Germinal center (tissue), 1 donor: ENCODE data around the gene B4GALT4.
"Not testable (repeated sequence)": the region's sequence is repeated elsewhere in the genome, so short reads cannot be mapped to it uniquely, and the experiment has no call there.

Source experiments
- DNase-seq: peaks from one replicate; pipeline ENCODE4 v3.0.0; 2012; ENCODE audit warnings: mixed read lengths, low spot score

Gene B4GALT4

GRCh38 chr3:119195911-119196310 lies 44.8 kb downstream of the B4GALT4 start:
- no peak for DNase-seq

DNA sequence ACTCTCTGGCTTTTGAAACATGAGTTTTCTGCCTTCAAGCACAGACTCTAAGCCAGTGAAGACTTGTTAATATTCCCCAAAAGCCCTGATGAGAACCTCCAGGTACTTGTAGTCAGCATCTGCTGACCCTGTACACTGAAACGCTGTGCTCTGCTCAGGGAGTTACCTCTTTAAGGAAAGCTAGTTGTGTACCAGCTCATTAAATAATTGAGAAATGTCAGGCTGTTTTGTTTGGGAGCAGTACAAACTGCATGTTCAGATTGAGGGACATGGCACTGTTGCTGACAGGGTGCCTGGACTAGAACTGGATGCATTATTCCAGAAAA lies 45.6 kb downstream of the B4GALT4 start:
- DNase-seq: no peak

GRCh38 chr3:119194237-119195150 lies 46.2 kb downstream of the B4GALT4 start:
- DNase-seq: no peak

GRCh38 chr3:119191800-119192199 lies 48.9 kb downstream of the B4GALT4 start:
- DNase-seq: no peak

DNA sequence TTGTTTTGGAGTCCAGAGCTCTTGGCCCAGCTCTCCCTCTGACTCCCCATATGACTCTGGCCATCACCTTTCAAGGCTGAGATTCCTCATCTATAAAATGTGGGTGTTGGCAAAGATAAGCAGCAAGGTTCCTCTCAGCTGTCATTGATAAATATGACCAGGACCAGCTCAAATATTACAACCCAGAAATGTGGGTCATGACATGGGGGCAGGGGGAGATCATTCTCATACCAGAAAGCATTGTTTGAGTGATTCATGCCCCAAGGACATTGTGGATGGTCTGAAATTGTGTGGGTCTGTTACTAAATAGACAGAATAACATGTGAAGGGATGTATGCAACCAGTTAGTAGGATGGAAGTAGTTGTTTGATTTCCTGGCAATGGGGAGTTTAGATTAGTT lies 53.4 kb downstream of the B4GALT4 start:
- no peak for DNase-seq

DNA sequence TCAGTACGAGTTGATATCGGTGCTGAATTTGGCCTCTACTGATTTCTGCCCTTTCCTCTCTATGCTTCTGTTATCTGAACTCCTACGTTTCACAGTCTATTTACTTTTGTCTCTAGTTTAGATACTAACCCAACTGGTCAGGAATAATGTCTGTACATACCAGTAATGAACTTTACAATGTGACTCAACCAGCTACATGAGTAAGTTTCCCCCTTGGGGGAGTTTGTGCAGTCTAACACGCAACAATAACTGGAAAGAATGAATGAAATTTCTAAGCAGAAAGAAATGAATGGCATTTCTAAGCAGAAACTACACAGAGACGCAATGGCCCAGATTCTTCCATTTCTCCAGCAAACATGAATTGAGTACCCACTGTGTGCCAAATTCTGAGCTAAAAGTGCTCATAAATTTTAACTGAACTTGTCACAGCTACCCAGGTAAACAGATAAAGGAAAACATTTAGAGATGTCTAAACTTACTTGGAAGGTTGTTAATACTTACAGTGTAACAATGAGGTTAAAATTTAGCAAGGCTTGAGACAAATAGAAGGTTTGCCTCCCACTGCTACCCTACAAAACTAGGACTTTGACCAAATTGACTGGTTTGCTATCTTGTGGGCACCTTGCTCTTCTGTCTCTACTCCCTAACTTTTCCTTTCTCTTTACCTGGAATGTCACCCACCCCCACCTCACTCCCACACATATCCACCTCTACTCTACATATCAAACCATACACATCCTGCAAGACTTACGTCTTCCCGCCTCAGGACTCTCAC lies 55.7 kb downstream of the B4GALT4 start:
- no peak for DNase-seq

DNA sequence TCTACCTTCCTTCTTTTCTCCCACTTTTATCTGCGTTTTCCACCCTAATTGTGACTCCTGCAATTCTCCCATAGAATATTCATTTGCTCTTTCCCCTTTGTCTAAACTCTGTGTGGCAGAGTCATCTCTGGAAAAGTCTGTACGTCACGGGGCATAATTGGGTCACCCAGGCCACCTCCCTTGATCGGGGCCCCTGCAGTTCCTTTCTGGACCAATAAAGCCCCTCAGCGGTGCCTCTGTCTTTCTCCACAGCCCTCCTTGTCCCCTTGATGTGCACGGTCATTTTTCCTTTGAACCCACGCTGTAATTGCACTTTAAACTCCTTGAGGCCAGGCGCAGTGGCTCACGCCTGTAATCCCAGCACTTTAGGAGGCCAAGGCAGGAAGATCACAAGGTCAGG lies 56.6 kb downstream of the B4GALT4 start:
- DNase-seq: no peak

GRCh38 chr3:119181765-119182164 lies 58.9 kb downstream of the B4GALT4 start:
- DNase-seq: no peak

GRCh38 chr3:119177321-119177720 lies 63.4 kb downstream of the B4GALT4 start:
- DNase-seq: no peak

DNA sequence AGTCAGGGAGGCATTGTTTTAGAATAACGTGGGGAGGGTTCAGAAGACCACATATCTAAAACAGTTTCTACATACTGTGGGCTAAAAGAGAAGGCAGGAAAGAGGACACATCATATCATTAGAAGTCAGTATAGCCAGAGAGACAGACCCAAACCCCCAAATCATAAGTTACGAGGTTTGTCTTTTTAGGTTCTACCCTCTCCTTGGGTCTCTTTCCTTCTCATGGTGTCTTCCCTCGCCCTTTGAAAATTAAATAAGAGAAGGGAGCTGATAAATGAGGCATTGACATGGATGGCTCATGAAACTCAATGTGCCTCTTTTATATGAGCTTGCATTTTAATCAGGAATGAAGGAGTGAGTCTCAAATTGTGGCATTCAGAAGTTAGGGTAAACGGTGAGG lies 63.9 kb downstream of the B4GALT4 start:
- no peak for DNase-seq

GRCh38 chr3:119175872-119176756 lies 64.6 kb downstream of the B4GALT4 start:
- DNase-seq: no peak

- DNase-seq: no peak
These were observed 67.4 kb downstream of the B4GALT4 start, which contains the start of gene UPK1B for GRCh38 chr3:119173325-119173724. Gene UPK1B (plus strand): TSS chr3:119173598. CDS start chr3:119186742, 13,144 bp downstream.

- no peak for DNase-seq
These were observed 69.9 kb downstream of the B4GALT4 start for GRCh38 chr3:119170821-119171220.

- DNase-seq: not testable (repeated sequence)
These were observed 75.9 kb downstream of the B4GALT4 start for GRCh38 chr3:119164745-119165144.
